ENCODE measurements around the gene PKDREJ. TPM values are rescaled to one million over a fixed set of nuclear protein-coding genes. Genes with fewer than 3 reads are reported as not detected.

The PKDREJ gene, protein sequence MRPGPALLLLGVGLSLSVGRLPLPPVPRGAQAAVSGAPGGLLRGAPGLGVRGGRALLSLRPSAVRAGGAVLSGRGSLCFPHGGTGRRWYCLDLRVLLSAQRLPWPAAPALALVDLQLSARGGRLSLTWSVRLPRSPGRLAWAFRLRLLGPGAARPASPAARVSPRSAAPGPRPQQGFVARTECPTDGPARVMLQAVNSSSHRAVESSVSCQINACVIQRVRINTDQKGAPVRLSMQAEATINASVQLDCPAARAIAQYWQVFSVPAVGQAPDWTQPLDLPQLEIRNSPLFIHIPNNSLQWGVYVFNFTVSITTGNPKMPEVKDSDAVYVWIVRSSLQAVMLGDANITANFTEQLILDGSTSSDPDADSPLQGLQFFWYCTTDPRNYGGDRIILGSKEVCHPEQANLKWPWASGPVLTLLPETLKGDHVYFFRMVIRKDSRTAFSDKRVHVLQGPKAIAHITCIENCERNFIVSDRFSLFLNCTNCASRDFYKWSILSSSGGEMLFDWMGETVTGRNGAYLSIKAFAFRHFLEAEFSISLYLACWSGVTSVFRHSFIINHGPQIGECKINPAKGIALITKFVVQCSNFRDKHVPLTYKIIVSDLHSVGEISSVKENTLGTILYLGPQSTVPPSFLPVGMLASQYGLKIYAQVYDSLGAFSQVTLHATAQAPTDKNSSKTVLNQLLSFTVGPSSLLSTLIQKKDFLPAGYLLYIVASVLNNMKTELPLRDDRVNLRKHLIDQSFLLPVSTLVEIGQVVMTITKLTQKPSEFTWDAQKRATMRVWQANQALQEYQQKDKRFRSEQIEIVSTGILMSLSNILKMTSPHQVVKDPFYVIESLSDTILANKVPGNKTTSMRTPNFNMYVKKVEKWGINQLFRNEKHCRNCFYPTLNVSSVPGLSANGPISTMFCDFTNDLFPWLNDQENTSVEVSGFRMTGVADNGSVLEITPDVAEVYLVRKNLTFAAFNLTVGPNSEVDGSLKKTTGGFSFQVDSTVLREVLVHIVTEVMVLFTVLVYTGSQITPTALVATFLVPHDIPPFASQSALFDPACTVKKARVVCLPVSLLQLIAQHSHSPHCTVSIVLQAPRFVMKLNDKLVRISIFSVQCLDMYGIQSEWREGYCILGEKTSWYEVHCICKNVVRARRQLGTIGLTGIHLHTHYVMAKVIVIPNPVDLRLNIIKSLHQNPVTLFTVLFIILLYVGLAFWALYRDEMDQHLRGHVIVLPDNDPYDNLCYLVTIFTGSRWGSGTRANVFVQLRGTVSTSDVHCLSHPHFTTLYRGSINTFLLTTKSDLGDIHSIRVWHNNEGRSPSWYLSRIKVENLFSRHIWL (N-terminal part only)
- under 0.01 and 0.09 TPM in 2 replicates for total RNA-seq

DNA sequence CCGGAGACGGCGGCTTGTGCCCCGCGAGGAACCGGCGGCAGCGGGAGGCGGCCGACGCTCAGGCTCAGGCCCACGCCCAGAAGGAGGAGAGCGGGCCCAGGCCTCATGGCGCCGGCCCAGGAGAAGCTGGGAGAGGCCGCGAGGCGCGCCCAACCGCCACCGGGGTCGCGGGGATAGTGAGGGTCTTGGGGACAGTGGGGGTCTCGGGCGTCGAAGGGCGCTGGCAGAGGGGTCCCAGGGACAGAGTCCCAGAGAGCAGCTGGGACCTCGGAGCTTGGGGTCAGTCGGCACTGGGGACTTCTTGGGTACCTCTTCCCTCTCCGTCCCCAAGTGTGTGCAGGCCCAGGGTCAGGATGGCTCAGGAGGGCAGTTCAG lies at the start of gene PKDREJ:
Gene PKDREJ, minus strand, starts transcription at position 128 of the 375 bp plus-strand sequence. Its CDS starts 21 bp downstream, at position 107.

DNA sequence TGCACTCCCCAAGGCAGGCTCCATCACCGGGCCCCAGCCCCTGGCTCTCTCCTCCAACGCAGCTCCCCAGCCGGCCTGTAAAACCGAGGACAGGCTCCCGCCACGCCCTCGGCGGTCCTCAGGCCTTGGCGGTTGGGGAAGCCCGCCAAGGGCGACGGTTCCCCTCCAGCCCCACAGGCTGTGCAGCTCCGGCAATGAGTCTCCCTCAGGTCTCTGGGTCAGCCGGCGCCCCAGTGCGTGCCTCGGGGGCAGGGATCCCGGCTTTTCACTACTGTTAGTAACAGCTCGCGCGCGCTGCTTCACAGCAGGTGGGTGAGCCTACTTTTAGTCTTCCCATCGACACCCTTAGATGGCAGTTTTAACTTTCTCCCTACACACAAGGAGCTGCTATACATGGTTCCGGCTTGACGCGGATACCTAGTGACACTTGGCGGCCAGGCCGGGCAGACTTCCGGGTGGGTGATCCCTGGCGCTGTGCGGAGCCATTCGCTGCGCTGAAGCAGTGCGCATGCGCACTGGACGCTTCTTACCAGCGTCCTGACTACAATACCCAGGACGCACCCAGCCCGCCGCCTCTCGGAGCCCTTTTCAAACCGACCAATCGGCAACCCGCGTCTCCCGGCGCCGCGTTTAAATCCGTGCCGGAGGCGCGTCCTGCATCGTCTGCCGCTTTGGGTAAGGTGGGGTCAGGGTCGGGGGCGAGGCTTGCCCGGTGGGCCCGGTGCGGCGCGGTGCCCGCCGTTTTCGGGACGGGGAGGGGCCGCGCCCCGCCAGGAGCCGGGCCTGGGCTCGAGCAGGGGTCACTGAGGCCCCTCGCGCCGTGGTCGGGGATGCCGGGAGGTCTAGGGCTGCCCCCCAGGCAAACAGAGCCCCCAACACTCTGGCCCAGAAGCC lies 33.4 kb upstream of the PKDREJ start, which contains the start of gene GTSE1:
Gene GTSE1, plus strand, starts transcription at position 614 of the 894 bp plus-strand sequence. CDS start 531 bp downstream, outside the sequence.

GRCh38 chr22:46267431-46268279 lies 4.5 kb upstream of the PKDREJ start, which contains the start of gene TTC38:
Gene TTC38, plus strand, starts transcription at chr22:46268008. Its CDS starts 32 bp downstream, at chr22:46268040.

DNA sequence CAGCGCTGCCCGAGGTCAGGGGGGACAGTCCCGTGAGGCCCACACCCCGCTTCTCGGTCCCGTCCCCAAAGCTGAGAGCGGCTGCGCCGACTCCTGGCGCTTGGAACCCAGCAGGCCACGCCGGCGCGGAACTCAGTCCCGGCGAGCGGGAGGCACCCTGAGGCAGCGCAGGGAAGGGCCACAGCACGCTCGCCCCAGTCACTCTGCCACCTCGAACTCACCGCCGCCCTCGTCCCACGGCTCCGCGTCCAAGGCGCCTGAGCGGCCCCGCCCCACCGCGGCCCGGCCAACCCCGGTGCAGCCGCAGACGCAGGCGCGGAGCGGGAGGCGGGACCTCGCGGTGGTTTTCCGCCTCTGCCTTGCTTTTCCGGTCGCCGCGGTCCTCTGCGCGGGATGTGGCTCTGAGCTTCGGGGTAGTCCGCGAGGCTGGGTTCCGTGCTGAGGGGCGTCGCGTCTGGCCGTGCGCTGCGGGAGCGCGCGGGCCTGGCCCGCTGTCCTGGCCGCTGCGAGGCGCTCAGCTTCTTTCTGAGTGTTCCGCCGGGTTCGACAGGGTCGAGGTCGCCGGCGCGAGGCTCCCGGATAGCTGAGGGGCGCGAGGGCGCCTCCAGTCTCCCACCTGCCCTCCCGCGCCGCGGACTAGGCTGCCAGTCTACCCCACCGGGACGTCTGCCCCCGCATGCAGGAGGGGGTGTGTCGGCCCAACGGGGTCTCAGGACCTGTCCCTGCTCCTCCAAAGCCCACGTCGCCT lies 12.9 kb downstream of the PKDREJ start, which contains the start of gene CDPF1:
Gene CDPF1, minus strand, starts transcription at position 259 of the 748 bp plus-strand sequence. CDS start 2,009 bp downstream, outside the sequence.

Other genes starting within 250 kb of the PKDREJ start
- gene PPARA, start 112.8 kb downstream of the PKDREJ start, total RNA-seq: 6.6 and 6.8 TPM in 2 replicates
- gene CDPF1, start 13.1 kb downstream of the PKDREJ start, total RNA-seq: 6.7 and 11.7 TPM in 2 replicates
- 21.0 and 25.7 TPM in 2 replicates for gene TTC38, start 4.7 kb upstream of the PKDREJ start, total RNA-seq
- 0.17 and 0.95 TPM in 2 replicates for gene GTSE1, start 33.5 kb upstream of the PKDREJ start, total RNA-seq
- gene TRMU, start 72.4 kb upstream of the PKDREJ start, total RNA-seq: 27.6 and 36.5 TPM in 2 replicates

Data from bronchial smooth muscle cell (primary cell).